GM18907 (cell line): Measurements from ENCODE around the gene TTPAL.

Experiments used
- ATAC-seq: cut with Tn5 transposase; IDR thresholded peaks from one replicate; pipeline ENCODE4 v1.9.1; 2021; ENCODE audit warnings: mild to moderate bottlenecking, moderate library complexity; ENCODE audit not compliant: unreplicated experiment

Gene TTPAL

DNA sequence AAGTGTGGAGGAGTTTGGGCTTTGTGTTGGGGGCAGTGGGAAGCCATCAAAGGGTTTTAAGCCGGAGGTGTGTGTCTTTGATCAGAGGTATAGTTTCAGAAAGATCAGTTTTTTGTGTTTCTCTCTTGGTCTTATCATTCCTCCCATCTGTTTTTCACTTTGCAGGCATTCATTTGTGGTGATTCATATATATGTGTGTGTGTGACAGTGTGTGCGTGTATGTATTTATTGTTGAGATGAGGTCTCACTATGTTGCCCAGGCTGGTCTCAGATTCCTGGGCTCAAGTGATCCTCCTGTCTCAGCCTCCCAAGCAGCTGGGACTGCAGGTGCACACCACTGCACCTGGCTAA lies 57.3 kb downstream of the TTPAL start:
- ATAC-seq: no peak

DNA sequence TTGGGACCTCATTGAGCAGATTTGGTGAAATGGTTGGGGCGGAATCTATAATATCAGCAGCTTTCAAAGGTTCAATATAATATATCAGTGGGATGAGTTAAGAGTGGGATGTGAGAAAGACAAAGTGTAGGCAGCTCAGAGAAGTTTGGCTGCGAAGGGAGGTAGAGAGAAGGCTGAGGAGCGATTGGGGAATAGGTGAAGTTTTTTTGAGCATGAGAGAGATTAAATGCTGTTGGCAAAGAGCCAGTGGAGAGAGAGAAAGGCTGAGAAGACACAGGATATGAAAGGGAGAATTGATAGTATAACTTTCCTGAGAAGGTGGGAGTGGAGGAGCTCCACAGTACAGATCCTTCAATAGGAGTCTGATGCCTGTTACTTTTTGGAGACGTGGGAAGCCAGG lies 58.3 kb downstream of the TTPAL start:
- no peak for ATAC-seq

DNA sequence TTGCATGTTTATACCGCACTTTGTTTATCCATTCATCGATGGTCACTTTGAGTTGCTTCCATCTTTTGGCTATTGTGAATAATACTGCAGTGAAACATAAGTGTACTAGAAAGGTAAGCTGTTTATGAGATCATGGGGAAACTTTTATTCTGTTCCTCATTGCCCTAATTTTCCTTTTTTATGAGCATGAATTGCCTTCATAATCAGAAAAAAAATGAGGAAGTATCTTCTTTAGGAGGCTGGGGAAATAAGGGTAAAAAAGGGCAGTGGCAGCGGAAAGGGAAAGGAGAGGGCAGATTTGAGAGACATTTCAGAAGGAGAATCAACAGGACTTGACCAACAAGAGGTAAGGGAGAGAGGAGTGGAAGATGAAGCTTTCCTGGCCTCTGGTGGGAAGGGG lies 60.5 kb downstream of the TTPAL start:
- no peak for ATAC-seq

DNA sequence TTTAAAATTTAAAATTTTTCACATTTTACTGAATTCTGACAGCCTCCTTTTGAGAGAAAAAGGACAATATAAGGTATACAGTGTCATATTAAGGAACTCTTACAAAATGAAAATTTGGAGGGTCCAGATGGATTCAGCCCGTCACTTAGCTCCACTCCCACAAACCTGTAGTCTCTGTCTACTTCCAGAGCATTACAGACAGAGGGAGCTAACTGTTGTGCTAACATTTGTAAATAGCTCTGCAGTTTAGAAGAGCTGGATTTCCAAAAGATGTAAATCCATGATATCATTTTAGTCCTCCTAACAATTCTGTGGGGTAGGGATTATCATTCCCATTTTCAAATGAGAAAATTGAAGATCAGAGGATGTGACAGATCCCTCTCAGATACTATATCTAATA lies 62.3 kb downstream of the TTPAL start:
- no peak for ATAC-seq

DNA sequence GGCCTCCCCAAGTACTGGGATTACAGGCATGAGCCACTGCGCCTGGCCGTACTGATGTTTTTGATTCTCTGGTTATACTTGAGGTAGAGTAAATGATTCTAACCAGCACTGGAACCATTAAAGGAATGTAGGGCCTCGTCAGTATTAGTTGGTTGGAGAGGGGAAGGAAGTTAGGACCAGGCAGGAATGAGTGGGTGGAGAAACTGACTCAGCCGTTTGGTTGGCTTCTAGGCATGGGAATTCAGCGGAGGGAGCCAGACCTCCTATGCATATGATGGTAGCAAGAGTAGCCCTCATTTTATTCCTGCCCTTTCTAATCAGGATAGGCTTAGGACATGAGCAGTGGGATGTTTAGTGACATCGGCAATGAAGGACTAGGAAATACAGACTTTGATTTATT lies 65.2 kb downstream of the TTPAL start:
- ATAC-seq: no peak

DNA sequence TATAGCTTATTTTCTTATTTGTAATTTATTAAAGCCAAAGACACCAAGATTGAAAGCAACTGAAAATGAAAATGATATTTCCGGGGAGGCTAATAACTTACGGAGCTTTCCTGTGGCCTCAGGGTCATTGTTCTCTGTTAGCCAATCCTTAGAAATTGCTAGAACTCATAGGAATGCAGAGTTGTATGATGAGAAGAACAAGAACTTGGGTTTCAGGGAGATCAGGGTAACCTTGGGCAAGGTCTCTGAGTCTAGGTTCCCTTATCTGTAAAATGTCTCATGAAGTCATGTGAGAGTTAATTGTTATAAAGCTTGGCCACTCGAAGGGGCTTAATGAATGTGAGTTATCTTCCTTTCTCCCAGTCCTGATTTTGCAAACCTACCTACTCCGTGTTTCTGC lies 66.3 kb downstream of the TTPAL start:
- ATAC-seq: no peak

DNA sequence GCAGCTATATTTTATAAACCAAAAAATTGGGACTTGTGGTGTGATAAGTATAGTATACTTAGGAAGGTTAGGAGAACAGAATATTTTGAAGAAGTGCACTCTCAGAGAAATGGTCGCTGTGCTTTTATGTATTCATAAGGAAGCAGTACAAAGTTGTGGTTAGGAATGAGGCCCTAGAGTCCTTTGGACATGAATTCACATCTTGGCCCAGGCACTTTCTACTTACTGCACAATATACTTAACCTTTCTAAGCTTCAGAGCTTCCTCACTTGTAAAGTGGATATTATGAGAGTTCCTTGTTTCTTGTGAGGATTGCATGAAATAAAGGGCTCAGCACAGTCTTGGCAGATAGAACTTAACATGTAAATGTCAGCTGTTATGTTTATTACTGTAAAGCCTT lies 67.2 kb downstream of the TTPAL start:
- no peak for ATAC-seq

DNA sequence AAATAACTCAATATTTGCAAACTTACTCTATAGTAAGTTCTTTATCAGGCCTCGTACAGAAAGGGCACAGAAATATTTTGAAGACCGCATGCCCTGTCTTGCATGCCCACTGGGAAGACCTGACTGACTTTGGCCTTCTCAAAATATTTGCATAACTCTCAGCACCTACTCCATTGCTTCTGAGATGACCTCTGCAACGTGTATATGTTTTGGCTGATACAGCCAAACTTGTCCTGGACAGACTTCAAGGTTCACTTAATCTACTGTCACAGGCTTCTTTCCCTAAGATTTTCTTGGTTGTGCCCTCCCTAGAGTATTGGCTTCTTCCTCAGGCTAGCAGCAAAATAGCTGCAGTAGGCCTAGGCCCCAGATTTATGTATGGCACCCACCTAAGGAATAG lies 67.7 kb downstream of the TTPAL start:
- no peak for ATAC-seq
